Activated CD4-positive, alpha-beta T cell treated with anti-CD3 and anti-CD28 coated beads, Interleukin-2, Interleukin-6, amounts not matched to agents 100 ng/mL and 50 ng/mL, durations not matched to agents 16 hours and 8 hours (primary cell): ENCODE measurements around the gene UBE2G1.

Experiments used
- DNase-seq: peaks from one replicate; pipeline ENCODE4 v3.0.0-alpha.2; 2020

Gene UBE2G1

DNA sequence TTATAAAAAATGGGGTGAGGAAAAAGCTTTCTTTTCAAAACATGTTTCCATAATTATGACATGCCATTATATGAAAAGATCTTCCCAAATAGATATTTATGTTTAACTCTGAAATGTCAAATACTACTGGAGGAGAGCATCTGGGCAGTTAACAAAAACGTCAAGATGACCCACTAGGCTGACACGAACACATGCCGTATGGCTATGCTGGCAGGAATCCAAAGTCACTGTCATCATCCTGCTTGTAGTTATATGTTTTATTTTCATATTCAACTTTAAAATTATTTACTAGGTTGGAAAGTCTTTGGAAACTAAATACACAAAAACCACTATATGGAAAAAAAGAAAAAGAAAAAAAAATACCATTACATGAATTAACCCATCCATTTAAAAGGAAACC lies 130.0 kb downstream of the UBE2G1 start:
- no peak for DNase-seq

DNA sequence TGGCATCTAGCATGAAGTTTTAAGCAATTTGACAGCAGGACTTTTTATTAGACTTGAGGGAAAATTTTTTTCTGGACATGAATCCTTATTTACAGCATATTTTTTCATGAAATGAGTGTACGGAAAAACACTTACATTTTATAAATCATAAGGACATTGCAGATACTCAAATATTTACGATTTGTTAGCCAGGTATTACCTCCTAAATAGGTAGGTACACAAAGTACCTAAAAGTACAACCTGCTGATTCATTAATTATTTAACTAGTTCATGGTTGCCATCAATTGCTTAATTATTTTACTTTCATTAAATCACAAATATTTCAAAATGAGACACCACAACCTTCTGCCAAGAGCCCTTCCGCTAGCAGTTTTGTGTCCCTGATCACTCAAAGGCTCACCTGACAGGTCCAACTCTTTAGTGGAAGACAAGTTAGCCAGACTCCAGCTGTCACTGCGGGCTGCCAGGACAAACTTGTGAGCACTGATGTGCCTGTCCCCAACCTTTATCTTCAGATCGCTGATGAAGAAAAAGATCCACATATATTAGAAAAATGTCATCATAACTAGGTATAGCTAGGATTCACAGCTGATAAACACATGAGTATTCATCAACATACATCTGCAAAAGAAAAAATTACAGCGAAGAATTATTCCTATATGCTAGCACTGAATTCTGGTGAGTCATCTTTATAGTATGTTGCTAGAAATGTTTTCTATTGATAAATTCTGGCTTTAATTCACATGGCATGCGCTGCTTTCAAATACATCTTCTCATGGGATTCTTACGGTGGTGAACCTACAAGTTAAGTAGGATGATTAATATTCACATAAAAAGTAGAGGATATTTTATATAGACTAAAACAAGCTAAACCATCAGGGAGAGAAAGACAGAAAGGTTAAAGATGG lies 130.8 kb downstream of the UBE2G1 start:
- no peak for DNase-seq

DNA sequence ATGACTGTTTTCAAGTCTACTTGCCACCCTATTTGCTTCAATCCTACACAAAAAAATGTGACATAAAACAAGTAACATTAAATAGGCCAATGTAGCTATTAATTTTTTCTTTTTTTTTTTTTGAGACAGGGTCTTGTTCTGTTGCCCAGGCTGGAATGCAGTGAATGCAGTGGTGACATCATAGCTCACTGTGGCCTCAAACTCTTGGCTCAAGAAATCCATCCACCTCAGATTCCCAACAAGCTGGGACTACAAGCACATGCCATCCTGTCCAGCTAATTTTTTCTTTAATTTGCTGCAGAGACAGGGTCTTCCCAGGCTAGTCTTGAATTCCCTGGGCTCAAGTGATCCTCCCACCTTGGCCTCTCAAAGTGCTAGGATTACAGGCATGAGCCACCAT lies 132.1 kb downstream of the UBE2G1 start:
- DNase-seq, result no peak

DNA sequence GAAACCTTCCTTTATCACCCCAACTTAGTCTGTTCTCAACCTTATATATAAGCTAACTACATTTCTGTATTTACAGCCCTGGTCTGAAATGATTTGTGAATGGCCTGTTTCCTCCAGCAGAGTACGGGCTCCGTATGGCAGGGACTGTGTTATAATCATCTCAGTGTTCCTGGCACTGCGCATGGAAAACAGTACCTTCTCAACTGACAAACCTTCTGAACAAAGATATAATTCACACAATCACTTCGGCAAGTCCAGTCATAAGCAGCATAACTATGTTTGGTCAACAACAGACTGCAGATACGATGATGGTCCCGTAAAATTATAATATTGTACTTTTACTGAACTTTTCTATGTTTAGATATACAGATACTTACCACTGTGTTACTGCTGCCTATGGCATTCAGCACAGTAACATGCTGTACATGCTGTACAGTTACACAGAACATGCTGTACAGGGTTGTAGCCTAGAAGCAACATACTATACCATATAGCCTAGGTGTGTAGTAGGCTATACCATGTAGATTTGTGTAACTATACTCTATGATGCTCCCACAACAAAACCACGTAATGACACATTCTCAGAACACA lies 132.7 kb downstream of the UBE2G1 start:
- DNase-seq, result no peak

DNA sequence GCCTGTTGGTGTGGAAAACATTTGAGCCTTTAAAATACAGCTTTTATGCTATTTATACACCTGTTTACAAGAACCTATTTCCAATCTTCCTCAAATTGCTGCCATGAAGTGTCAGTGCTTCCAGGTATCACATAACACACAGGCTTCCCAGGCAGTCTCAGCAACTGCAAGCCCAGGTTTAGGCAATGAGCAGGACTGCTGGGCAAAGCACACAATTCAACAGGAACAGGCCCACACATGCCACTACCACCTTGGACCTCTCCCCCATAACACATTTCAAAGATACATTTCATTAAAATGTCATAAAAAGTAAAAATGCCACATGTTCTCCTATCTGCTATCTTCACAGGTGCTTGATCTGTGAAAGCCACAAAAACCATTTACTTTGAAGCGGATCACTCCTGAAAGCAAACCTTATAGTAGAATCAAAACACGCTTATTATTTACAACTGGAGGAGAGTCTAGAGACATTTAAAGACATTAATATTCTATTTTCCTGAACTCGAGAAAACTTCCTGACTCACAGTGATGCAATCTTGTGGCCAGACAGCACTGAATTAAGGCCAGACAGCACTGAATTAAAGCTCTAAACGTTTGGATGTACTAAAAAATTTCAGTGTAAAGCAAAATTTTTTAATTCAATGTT lies 134.2 kb downstream of the UBE2G1 start:
- DNase-seq, result no peak

DNA sequence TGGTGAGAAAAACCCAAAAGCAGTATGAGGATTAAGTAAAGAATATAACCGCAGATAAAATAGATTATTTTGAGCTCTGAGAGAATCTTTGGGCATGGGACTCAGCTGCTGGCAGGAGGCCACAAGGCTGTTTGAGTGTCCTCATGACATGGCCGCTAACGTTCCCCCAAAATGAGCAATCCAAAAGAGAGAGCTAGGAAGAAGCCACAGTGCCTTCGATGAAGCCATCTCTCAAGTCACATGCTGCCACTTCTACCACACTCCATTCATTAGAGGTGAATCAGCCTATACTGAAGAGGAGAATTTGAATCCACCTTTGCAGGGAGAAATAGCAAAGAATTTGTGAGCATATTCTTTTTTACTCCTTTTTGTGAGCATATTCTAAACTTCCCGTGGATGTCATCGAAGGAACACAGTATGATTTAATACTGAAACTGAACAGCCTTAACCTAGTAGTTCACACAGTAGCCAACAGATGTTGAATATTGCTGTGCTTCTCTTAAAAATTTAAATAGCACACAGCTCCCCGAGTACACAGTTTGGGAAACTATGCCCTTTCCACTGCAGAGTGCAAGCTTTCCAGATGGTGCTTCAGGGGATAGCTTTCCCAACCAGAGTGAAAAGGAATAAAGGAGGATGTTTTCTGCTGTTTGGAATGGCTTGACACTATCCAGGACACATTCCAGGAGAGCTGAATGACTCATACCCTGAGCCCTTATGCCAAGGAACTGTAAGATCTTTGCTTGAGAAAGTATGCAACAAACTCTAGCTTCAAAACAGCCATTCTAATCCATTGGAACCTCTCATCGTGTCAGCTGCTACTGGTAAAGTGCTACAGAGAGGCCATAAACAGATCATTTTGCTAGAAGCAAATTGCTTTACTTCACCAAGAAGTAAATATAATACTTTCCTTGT lies 136.6 kb downstream of the UBE2G1 start:
- DNase-seq, result no peak

DNA sequence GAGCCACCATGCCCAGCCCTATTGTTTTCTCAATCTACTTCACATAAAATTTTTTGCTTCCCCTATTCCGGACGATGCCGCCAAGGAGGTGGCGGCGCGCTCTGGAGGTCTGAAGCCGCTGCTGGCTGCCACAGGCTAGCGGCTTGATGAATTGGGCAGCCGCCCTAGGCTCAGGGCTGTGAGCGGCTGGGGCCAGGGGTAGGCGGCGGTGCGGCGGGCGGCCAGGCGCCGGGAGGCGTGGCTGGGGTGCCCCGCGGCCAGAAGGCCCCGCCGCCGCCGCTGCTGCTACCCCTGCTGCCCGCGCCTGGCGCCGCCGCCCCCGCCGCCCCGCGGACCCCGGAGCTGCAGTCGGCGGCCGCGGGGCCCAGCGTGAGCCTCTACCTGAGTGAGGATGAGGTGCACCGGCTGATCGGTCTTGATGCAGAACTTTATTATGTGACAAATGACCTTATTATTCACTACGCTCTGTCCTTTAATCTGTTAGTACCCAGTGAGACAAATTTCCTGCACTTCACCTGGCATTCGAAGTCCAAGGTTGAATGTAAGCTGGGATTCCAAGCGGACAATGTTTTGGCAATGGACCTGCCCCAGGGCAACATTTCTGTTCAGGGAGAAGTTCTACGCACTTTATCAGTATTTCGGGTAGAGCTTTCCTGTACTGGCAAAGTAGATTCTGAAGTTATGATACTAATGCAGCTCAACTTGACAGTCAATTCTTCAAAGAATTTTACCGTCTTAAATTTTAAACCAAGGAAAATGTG lies 144.4 kb downstream of the UBE2G1 start:
- no peak for DNase-seq

DNA sequence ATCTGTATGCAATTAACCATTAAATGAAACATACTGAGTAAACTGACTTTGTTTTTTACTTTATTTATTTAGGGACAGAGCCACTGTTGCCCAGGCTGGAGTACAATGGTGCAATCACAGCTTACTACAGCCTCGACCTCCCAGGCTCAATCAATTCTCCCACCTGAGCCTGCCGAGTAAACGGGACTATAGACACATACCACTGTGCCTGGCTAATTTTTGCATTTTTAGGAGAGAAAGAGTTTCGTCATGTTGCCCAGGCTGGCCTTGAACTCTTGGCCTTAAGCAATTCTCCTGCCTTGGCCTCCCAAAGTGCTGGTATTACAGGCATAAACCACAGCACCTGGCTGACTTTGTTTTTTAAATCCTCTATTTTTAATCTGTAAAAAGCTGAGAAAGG lies 145.3 kb downstream of the UBE2G1 start:
- no peak for DNase-seq

DNA sequence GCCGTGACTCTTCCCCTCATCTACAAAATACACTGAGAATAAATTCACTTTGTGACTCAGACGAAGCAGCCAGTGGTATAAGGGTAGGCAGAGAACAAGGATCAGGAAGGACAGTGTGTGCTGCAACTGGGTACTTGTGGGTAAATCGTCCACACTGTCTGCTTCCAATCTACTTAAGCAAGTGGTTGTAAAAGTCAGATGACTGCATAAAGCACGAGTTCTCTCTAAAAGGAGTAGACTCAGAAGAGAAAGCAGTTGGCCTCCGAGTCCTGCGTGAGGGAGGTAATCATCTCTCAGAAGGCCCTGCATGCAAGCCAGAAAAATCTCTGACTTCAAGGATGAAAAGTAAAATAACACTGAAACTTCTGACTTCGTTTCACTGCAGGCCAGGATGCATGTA lies 145.8 kb downstream of the UBE2G1 start:
- DNase-seq, result no peak
